Thyroid gland (tissue), 4 donors: ENCODE results near the gene FER1L5.

Source experiments
- CTCF ChIP-seq, 6 experiments: fragments of 200-600 bp in 3 of 6; fragments of 450-650 bp in 3 of 6; sonication (generic) in 3 of 6; IDR thresholded peaks; one replicate each; pipeline ENCODE4 v1.5.1; 2016 to 2019; ENCODE audit warnings: antibody characterized with exemption in 6 of 6, mild to moderate bottlenecking in 2 of 6, inconsistent platforms in 1 of 6, moderate library complexity in 1 of 6
- POLR2A ChIP-seq, 2 donors: fragments of 450-650 bp; IDR thresholded peaks; one replicate each; pipeline ENCODE4 v1.6.1; 2017; ENCODE audit warnings: antibody characterized with exemption in 2 of 2, mild to moderate bottlenecking in 2 of 2, moderate library complexity in 1 of 2

- TF ChIP-seq CTCF (IDR thresholded peaks at IDR 0.05): no peak
- TF ChIP-seq POLR2A (IDR thresholded peaks at IDR 0.05): no peak
These were observed 59.1 kb downstream of the FER1L5 start for GRCh38 chr2:96701636-96702035.
